HCT116 (cell line): ENCODE results near the gene TRPM1. TPM values are rescaled to one million over a fixed set of nuclear protein-coding genes. Genes with fewer than 3 reads are reported as not detected.

Source experiments
- ATAC-seq: fragments of 200-7000 bp; cut with Tn5 transposase; 2 replicates; pipeline ENCODE4 v1.9.1; 2020; ENCODE audit warnings: mild to moderate bottlenecking, moderate library complexity
- BruUV-seq: library from RNA; stranded (reverse); fragments of 400-500 nt; replicated peaks from 2 replicates; lab custom pipeline; 2021; lab: Mats Ljungman, UMichigan
- CTCF ChIA-PET: fragments of 300-600 bp; sonication (Branson Sonifier 250); formaldehyde crosslinking; loops from one replicate; lab custom pipeline; 2021; ENCODE audit warnings: antibody characterized with exemption; lab: Charles Lee
- POLR2A ChIA-PET: fragments of 300-600, 350-600 bp; sonication (Branson Sonifier 250); formaldehyde crosslinking; loops from one replicate; lab custom pipeline; 2021; ENCODE audit warnings: antibody characterized with exemption; lab: Charles Lee
- RAD21 ChIA-PET, 2 experiments: fragments of 300-600 bp; sonication (Branson Sonifier 250); formaldehyde crosslinking; loops; one replicate each; lab custom pipeline; 2023; ENCODE audit warnings: low total read pairs in 2 of 2; ENCODE audit not compliant: uncharacterized antibody in 2 of 2, unreplicated experiment in 2 of 2, low non-redundant PET in 1 of 2; lab: Charles Lee
- DNase-seq: peaks from one replicate; pipeline ENCODE4 v3.0.0-alpha.2; 2010; ENCODE audit warnings: low read depth, low spot score
- H2AFZ ChIP-seq: fragments of 200-600 bp; shearing (Covaris generic), sonication (generic); 2 replicates; pipeline ENCODE4 v1.6.1; 2017; ENCODE audit warnings: low read depth, mixed run types, mixed read lengths, antibody characterized with exemption, low read length; ENCODE audit not compliant: poor library complexity, severe bottlenecking
- H3K27ac ChIP-seq: 2 replicates; pipeline ENCODE4 v1.5.1; 2012; ENCODE audit warnings: low read depth, low read length
- H3K27me3 ChIP-seq: fragments of 200-600 bp; sonication (generic); 2 replicates; pipeline ENCODE4 v1.6.1; 2016; ENCODE audit warnings: mixed run types, low read length, mixed read lengths; ENCODE audit not compliant: insufficient read depth
- H3K36me3 ChIP-seq, 2 experiments: fragments of 200-500 bp in 1 of 2; fragments of 200-600 bp in 1 of 2; sonication (Bioruptor generic) in 1 of 2; sonication (generic) in 1 of 2; 2 replicates each; pipeline versions ENCODE4 v1.5.1 to v1.6.1; 2014 to 2016; ENCODE audit warnings: low read length in 2 of 2, inconsistent platforms in 1 of 2, mixed read lengths in 1 of 2, mixed run types in 1 of 2; ENCODE audit not compliant: insufficient read depth in 2 of 2, control insufficient read depth in 1 of 2
- H3K4me1 ChIP-seq, 2 experiments: fragments of 200-600 bp in 1 of 2; sonication (generic) in 1 of 2; 2 replicates each; pipeline versions ENCODE4 v1.5.1 to v1.6.1; 2012 to 2017; ENCODE audit warnings: low read length in 2 of 2, inconsistent platforms in 1 of 2, mild to moderate bottlenecking in 1 of 2, mixed read lengths in 1 of 2, mixed run types in 1 of 2, moderate library complexity in 1 of 2; ENCODE audit not compliant: insufficient read depth in 2 of 2, control insufficient read depth in 1 of 2
- H3K4me2 ChIP-seq: fragments of 200-600 bp; sonication (generic); 2 replicates; pipeline ENCODE4 v1.6.1; 2017; ENCODE audit warnings: mixed run types, low read length, mixed read lengths
- H3K4me3 ChIP-seq, 2 experiments: fragments of 200-600 bp in 1 of 2; sonication (generic) in 1 of 2; replicated peaks in 1 of 2; 2 replicates each; pipeline ENCODE4 v1.5.1; 2011 to 2016; ENCODE audit warnings: low read length in 2 of 2, control low read depth in 1 of 2, low read depth in 1 of 2, mild to moderate bottlenecking in 1 of 2, mixed read lengths in 1 of 2, mixed run types in 1 of 2
- H3K79me2 ChIP-seq: fragments of 200-600 bp; sonication (generic); 2 replicates; pipeline ENCODE4 v1.6.1; 2017; ENCODE audit warnings: mild to moderate bottlenecking, mixed run types, low read length, moderate library complexity, mixed read lengths; ENCODE audit not compliant: insufficient read depth
- H3K9ac ChIP-seq: fragments of 200-600 bp; sonication (generic); 2 replicates; pipeline ENCODE4 v1.6.1; 2016; ENCODE audit warnings: low read length, mixed read lengths
- H3K9me2 ChIP-seq: fragments of 200-600 bp; sonication (generic), shearing (Covaris generic); 2 replicates; pipeline ENCODE4 v1.6.1; 2017; ENCODE audit warnings: mixed run types, mild to moderate bottlenecking, moderate library complexity; ENCODE audit not compliant: insufficient read depth
- H3K9me3 ChIP-seq, 2 experiments: fragments of 200-500 bp in 1 of 2; fragments of 200-600 bp in 1 of 2; sonication (Bioruptor generic) in 1 of 2; sonication (generic) in 1 of 2; 2 replicates each; pipeline ENCODE4 v1.6.1; 2014 to 2017; ENCODE audit warnings: low read length in 2 of 2, mixed read lengths in 2 of 2, inconsistent platforms in 1 of 2, low read depth in 1 of 2, mild to moderate bottlenecking in 1 of 2, mixed run types in 1 of 2, moderate library complexity in 1 of 2; ENCODE audit not compliant: control insufficient read depth in 1 of 2, insufficient read depth in 1 of 2
- H4K20me1 ChIP-seq: fragments of 200-600 bp; sonication (generic), shearing (Covaris generic); 2 replicates; pipeline ENCODE4 v1.6.1; 2017; ENCODE audit warnings: mixed run types, mild to moderate bottlenecking, moderate library complexity; ENCODE audit not compliant: insufficient read depth
- CBX3 ChIP-seq: IDR thresholded peaks from 2 replicates; pipeline ENCODE4 v1.6.1; 2012; ENCODE audit warnings: low read depth
- CEBPB ChIP-seq: IDR thresholded peaks from 2 replicates; pipeline ENCODE4 v1.6.1; 2012; ENCODE audit warnings: low read depth
- ELF1 ChIP-seq: IDR thresholded peaks from 2 replicates; pipeline ENCODE4 v1.6.1; 2012; ENCODE audit warnings: low read depth, borderline replicate concordance
- FOSL1 ChIP-seq: IDR thresholded peaks from 2 replicates; pipeline ENCODE4 v1.6.1; 2012; ENCODE audit warnings: low read depth
- RAD21 ChIP-seq: IDR thresholded peaks from 2 replicates; pipeline ENCODE4 v1.6.1; 2012; ENCODE audit warnings: low read depth, mild to moderate bottlenecking
- SIN3A ChIP-seq: IDR thresholded peaks from 2 replicates; pipeline ENCODE4 v1.6.1; 2012; ENCODE audit warnings: low read depth
- SRF ChIP-seq: IDR thresholded peaks from 2 replicates; pipeline ENCODE4 v1.6.1; 2012; ENCODE audit warnings: low read depth
- TCF7L2 ChIP-seq: IDR thresholded peaks from 2 replicates; pipeline ENCODE4 v1.7.0; 2011; ENCODE audit warnings: borderline replicate concordance, inconsistent platforms; ENCODE audit not compliant: insufficient read depth, insufficient read length; ENCODE audit errors: extremely low read depth
- ZFX ChIP-seq: fragments of 450-650 bp; IDR thresholded peaks from 2 replicates; pipeline ENCODE4 v1.6.1; 2017
- intact Hi-C: fragments of 100-400 bp; cut with micrococcal nuclease; formaldehyde crosslinking; loops from 2 replicates; pipeline ENCODE4 v1.10.0; 2022
- total RNA-seq: library from RNA; stranded (reverse); gene quantifications from one replicate; pipeline ENCODE4 v1.2.1, GENCODE V29; 2021; ENCODE audit not compliant: unreplicated experiment
- TF ChIP-seq, protein P1 (sequence below): IDR thresholded peaks from 2 replicates; pipeline ENCODE4 v1.6.1; 2012
- TF ChIP-seq, protein P2 (sequence below), 3 experiments: fragments of 200-600 bp in 1 of 3; sonication (generic) in 1 of 3; IDR thresholded peaks in 2 of 3; conservative IDR thresholded peaks in 1 of 3; 2 replicates each; pipeline ENCODE4 v1.5.1; 2012 to 2017; ENCODE audit warnings: low read depth in 2 of 3, low read length in 2 of 3, antibody characterized with exemption in 1 of 3, borderline replicate concordance in 1 of 3, control low read depth in 1 of 3, mild to moderate bottlenecking in 1 of 3, mixed read lengths in 1 of 3, mixed run types in 1 of 3, moderate library complexity in 1 of 3; ENCODE audit not compliant: insufficient read depth in 1 of 3

Gene TRPM1
- total RNA-seq, 1 experiment from 2014 or later, result not detected

DNA sequence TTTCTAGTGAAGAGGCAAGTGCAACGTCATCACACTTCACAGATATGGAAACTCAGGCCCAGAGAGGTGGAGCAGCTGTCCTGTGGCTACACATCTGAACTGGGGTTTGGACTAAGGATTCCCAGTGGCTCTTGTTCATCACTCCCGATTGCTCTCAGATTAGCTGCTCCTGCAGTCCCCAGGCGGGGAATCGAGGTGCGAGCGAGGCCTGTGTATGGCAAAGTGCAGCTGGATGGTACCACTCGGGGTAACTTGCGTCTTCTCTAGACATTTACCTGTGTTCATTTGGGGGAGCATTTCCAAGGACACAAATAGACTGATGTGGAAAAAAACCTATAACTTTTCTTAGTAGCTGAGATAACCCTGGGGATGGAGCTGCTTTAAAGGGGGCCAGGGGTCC, 45.9 kb upstream of the TRPM1 start:
- no TSS peak for BruUV-seq
- ChIA-PET RAD21 (no interaction called here), POLR2A (no interaction called here), CTCF (no interaction called here)
- TF ChIP-seq CEBPB (no peak), FOSL1 (no peak), TCF7L2 (no peak), SIN3A (no peak), SRF (no peak), ZFX (no peak), RAD21 (no peak), ELF1 (no peak)
- TF ChIP-seq, protein P1, sequence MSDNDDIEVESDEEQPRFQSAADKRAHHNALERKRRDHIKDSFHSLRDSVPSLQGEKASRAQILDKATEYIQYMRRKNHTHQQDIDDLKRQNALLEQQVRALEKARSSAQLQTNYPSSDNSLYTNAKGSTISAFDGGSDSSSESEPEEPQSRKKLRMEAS, result no peak
- no peaks in the 10 kb centered on the region for H4K20me1 ChIP-seq
- no peak overlapping the region for H3K9ac ChIP-seq
- H2AFZ ChIP-seq, result no peak overlapping the region
- DNase-seq (no peak), ATAC-seq (no peak)
- no peaks in the 10 kb centered on the region for H3K79me2 ChIP-seq
- intact Hi-C loops, result no loop called here
- no peaks in the 10 kb centered on the region for H3K9me2 ChIP-seq
- H3K4me2 ChIP-seq, result no peak overlapping the region
- H3K27me3 ChIP-seq, result no peaks in the 10 kb centered on the region
- H3K9me3 ChIP-seq, result no peaks in the 10 kb centered on the region
- no peaks in the 10 kb centered on the region for H3K36me3 ChIP-seq
- H3K4me3 ChIP-seq, result no peak overlapping the region
- H3K27ac ChIP-seq, result no peak overlapping the region
- H3K4me1 ChIP-seq, result peaks cover 2 to 4% of the 10 kb centered on the region in 2 experiments; a peak in 1 of 4 replicates

DNA sequence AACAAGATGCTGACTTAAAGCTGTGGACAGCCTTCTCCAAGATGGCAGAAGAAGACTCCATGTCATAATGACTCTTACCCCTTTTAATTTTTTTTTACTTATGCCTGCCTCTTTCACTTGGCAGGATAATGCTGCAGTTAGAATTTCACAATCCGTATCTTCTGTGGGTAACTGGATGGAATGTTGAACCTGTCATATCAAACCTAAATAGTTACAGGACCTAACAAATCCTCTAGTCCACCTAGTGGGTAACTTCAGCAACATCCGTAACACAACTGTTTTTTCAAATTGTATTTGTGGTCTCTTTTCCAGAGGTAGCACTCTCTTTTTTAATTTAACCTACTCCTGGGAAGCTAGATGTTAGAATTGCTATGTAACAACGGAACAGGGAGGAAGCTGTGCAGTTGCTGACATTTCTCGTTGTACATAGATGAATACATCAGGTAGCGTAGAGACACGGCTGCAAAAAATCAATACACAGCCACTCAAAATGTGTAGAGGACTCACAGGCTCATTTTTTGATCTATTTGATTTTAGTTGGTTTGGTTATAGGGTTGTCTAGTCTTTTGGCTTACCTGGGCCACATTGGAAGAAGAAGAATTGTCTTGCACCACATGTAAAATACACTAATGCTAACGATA, 43.9 kb upstream of the TRPM1 start:
- no peaks in the 10 kb centered on the region for H4K20me1 ChIP-seq
- H3K4me3 ChIP-seq, result no peak overlapping the region
- ChIA-PET CTCF (interaction anchor here (0.7 to 1.7 kb wide), 2 partner anchors 16 to 34 kb away, joined by 3 to 6 read pairs; no protein-coding TSS in a partner anchor), POLR2A (no interaction called here), RAD21 (no interaction called here)
- no peaks in the 10 kb centered on the region for H3K9me2 ChIP-seq
- no peaks in the 10 kb centered on the region for H3K9me3 ChIP-seq
- intact Hi-C loops, result no loop called here
- TF ChIP-seq CBX3 (no peak), FOSL1 (no peak), RAD21 (peak; percentile 29; the same call in 1 of the 2 replicates)
- TF ChIP-seq, protein P2, sequence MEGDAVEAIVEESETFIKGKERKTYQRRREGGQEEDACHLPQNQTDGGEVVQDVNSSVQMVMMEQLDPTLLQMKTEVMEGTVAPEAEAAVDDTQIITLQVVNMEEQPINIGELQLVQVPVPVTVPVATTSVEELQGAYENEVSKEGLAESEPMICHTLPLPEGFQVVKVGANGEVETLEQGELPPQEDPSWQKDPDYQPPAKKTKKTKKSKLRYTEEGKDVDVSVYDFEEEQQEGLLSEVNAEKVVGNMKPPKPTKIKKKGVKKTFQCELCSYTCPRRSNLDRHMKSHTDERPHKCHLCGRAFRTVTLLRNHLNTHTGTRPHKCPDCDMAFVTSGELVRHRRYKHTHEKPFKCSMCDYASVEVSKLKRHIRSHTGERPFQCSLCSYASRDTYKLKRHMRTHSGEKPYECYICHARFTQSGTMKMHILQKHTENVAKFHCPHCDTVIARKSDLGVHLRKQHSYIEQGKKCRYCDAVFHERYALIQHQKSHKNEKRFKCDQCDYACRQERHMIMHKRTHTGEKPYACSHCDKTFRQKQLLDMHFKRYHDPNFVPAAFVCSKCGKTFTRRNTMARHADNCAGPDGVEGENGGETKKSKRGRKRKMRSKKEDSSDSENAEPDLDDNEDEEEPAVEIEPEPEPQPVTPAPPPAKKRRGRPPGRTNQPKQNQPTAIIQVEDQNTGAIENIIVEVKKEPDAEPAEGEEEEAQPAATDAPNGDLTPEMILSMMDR (IDR thresholded peaks at IDR 0.05 in 2 of 3, conservative IDR thresholded peaks at IDR 0.05 in 1 of 3; ENCODE audit: borderline replicate concordance in 1 of 3, insufficient read depth in 1 of 3, low read depth in 2 of 3, low read length in 2 of 3), result peak; percentile 12 to 49 (median 34); a peak in 3 of 6 replicates
- H3K4me1 ChIP-seq, result peaks cover 2 to 4% of the 10 kb centered on the region in 2 experiments; a peak in 1 of 4 replicates
- DNase-seq, result no peak
- BruUV-seq, result no TSS peak
- no peaks in the 10 kb centered on the region for H3K79me2 ChIP-seq
- ATAC-seq, result no peak; the same call in 1 of the 2 replicates
- no peak overlapping the region for H2AFZ ChIP-seq
- H3K27me3 ChIP-seq, result no peaks in the 10 kb centered on the region
- no peak overlapping the region for H3K27ac ChIP-seq
- H3K4me2 ChIP-seq, result no peak overlapping the region
- no peaks in the 10 kb centered on the region for H3K36me3 ChIP-seq
- H3K9ac ChIP-seq, result no peak overlapping the region
